HPDE6-E6E7 (cell line): Measurements from ENCODE around the gene EVI5.
A peak's percentile ranks its signal among the peaks of the same experiment; 100 is the strongest.
"Not testable (repeated sequence)": the region's sequence is repeated elsewhere in the genome, so short reads cannot be mapped to it uniquely, and the experiment has no call there.

Source experiments
- DNase-seq: peaks from one replicate; pipeline ENCODE4 v3.0.0; 2011; ENCODE audit warnings: missing footprints; ENCODE audit errors: extremely low spot score

EVI5 gene

DNA sequence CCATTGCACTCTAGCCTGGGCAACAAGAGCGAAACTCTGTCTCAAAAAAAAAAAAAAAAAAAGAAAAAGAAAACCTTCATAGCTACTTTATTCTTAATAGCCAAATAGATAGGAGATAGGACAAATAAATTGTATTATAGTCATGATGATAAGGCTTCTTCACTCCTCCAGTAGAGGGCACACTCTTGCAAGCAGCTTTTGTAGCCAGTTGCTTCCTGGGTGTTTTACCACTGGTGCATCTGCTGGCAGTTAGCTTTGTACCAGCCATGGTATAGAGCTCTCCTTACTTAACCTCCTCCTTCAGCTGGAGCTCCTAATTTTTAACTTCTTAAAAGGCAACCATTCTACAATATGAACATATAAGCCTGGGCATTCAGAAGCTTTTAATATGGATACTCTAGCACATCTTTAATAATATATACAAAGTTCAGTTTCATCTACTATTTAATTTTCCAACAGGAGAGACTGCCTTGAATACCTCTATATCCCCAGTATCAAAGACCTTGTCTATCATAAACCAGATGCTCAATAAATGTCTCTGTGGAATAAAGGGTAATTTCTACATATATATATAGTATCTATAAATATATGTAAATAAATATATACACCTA is 35.8 kb downstream of the EVI5 start:
- peak; percentile 35 for DNase-seq

DNA sequence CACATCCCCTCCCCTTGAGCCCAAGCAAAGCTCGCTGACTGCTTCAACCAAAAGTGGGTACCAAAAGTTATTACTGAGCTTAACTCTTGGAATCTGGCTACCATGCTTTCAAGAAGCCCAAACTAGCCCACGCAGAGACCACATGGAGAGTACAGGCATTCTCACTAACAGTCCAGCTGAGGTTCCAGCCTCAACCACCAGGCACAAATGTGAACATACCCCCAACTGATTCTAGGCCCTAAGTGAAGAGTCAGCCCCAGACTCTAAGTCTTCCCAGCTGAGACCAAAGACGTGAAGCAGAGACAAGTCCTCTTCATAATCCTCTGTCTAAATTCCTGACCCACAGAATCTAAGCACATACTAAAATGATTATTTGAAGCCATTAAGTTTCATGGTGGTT is 36.8 kb downstream of the EVI5 start:
- no peak for DNase-seq

DNA sequence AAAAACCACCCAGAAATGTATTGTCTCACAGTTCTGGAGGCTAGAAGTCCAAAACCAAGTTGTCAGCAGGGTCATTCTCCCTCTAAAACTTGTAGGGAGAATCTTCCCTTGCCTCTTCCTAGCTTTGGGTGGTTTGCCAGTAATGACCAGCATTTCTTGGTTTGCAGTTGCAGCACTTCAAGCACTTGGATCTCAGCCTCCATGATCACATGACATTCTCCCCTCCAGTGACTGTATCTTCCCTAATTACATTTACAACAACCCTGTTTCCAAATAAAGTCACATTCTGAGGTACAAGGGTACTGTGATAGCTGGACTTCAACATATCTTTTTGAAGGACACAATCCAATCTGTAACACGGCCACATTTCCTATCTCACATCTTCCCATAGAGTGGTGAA is 37.2 kb downstream of the EVI5 start:
- no peak for DNase-seq

DNA sequence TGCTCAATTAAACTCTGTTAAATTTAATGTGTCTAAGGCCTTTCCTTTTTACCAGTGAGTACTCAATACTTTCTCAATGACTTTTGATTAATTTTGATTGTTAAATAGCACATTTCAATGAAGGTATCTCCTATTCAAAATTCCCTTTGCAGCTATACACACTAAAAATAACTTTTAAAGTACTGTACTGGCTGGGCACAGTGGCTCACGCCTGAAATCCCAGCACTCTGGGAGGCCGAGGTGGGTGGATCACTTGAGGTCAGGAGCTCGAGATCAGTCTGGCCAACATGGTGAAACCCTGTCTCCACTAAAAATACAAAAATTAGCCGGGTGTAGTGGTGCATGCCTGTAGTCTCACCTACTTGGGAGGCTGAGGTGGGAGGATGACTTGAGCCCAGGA is 38.7 kb downstream of the EVI5 start:
- not testable (repeated sequence) for DNase-seq

DNA sequence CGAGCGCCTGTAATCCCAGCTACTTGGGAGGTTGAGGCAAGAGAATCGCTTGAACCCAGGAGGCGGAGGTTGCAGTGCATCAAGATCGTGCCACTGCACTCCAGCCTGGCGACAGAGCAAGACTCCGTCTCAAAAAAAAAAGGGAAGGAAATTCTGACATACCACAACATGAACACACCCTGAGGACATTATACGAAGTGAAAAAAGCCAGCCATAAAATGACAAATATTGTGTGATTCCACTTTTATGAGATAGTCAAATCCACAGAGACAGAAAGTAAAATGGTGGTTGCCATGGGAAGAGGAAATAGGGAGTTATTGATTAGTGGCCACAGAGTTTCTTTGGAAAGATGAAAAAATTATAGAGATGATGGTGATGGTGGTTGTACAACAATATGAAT is 41.7 kb downstream of the EVI5 start:
- no peak for DNase-seq

DNA sequence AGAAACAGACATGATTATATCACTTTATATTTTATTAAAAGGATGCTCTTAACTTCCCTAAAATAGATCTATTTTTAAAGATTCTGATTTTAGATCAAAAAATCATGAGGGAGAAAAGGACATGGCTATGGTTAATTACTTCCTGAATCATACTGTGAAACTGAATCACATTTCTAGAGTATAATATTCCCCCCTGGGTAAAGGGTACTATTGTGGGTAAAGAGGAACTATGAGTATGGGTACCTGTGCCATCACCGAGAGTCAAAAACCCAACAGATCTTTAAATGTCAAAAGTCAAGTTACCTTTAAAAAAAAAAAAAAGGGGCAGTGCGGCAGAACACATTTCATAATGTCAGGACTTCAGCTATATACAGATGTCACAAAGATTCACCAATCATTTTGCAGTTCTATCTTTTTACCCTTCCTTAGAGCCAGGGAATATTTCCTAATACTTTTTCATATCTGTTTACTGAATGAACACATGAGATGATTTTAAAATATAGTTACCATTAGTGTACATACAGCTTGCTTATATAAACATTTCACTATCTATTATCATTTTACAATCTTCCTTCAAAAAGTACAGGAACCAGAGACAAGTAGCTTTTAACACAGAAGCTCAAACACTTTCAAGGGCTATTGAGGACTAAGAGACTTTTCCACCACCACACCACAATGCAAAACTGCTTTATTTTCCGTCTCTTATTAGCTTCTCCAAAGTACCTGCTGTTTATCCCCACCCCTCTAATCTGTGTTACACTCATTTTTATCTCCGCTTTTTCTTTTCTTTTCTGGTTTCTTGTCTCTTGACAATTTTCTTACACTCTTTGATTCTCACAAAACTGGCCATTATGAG is 45.0 kb downstream of the EVI5 start:
- no peak for DNase-seq

DNA sequence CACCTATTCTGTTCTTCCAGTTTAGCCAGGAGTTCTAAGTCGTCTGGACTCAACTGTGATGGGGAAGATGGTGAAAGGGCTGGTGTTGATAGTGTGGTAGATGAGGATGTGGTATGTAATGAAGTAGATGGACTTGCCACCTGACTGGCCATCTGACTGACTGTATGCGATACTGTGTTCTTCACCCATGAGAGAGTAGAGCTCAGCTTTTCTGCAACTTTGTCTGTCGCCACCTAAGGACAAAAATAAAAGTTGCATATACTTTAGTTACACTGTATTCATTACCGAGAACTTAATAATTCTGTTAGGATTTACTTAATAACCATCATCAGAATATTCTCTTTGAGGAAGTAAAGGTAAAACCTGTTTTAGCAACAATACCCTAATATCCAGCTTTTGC is 48.5 kb downstream of the EVI5 start:
- no peak for DNase-seq

DNA sequence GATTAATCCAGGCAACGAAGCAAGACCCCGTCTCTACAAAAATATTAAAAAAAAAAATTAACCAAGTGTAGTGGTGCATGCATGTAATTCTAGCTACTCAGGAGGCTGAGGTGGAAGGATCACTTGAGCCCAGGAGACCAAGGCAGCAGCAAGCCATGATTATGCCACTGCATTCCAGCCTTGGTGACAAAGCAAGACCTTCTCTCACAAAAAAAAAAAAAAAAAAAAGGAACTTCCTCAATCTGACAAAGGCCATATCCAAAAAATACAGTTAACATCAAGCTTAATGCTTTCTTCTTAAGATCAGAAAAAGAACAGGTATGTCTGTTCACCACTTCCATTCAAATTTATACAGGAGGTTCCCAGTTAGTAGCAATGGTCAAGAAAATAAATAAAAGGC is 54.4 kb downstream of the EVI5 start:
- no peak for DNase-seq

DNA sequence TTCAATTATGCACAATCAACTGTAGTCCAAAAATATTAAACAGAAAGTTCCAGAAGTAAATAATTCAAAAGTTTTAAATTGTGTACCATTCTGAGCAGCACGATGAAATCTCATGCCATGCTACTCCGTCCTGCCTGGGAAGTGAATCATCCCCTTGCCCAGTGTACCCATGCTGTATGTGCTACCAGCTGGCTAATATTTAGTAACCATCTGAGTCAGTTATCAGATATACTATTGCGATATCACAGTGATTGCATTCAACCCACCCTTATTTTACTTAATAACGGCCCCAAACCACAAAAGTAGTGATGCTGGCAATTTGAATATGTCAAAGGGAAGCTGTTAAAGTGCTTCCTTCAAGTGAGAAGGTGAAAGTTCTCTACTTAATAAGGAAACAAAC is 56.2 kb downstream of the EVI5 start:
- no peak for DNase-seq

DNA sequence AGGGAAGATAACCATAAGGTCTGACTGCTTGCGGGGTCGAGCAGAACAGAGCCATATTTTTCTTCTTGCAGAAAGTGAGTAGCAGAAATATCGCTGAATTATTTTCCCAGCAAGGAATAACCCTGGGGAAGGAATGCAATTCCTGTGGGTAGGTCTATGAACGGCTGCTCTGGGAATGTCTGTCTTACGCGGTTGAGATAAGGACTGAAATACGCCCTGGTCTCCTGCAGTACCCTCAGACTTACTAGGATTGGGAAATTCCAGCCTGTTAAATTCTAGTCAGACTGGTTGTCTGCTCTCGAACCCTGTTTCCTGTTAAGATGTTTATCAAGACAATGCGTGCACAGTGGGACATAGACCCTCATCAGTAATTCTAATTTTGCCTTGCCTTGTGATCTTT is 61.2 kb downstream of the EVI5 start:
- DNase-seq = not testable (repeated sequence)

DNA sequence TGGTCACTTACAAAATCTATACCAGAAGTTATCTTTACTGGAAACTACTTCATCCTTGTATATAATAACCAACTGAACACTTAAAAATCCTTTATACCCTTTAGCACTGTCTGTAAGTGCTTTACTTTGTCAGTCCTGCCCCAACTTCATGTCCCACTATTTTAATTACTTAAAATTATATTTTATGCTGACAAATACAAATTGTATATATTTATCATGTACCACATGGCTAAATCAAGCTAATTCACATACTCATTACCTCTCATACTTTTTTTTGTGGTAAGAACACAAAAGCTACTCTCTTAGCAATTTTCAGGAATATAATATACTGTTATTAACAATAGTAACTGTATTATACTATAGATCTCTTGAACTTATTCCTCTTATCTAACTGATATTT is 63.0 kb downstream of the EVI5 start:
- no peak for DNase-seq

DNA sequence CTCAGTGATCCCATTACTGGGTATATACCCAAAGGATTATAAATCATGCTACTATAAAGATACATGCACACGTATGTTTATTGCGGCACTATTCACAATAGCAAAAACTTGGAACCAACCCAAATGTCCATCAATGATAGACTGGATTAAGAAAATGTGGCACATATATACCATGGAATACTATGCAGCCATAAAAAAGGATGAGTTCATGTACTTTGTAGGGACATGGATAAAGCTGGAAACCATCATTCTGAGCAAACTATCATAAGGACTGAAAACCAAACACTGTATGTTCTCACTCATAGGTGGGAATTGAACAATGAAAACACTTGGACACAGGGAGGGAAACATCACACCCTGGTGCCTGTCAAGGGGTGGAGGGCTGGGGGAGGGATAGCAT is 63.8 kb downstream of the EVI5 start:
- DNase-seq = not testable (repeated sequence)

DNA sequence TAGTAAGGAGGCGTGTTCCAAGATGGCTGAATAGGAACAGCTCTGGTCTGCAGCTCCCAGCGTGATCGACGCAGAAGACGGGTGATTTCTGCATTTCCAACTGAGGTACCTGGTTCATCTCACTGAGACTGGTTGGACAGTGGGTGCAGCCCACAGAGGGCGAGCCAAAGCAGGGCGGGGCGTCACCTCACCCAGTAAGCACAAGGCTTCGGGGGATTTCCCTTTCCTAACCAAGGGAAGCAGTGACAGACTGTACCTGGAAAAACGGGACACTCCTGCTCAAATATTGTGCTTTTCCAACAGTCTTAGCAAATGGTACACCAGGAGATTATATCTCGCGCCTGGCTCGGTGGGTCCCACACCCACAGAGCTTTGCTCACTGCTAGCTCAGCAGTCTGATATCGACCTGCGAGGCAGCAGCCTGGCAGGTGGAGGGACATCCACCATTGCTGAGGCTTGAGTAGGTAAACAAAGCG is 69.4 kb downstream of the EVI5 start:
- not testable (repeated sequence) for DNase-seq

DNA sequence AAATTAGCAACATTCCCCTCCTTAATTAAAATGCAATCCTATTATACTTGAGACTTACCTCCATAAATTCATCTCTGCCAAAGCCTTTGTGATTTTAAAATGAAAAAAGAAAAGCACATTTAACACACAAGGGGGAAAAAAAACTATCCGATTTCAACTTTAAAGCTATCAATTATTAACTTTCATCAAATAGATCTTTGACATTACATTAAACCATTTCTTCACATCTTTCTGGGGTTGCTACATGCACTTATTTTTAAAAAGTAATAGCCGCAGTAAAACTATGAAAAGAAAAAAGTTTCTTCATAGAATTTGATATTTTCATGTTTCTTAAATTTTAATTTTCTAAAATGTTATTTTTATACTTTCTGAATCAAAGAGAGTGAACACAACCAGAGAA is 71.0 kb downstream of the EVI5 start:
- no peak for DNase-seq

DNA sequence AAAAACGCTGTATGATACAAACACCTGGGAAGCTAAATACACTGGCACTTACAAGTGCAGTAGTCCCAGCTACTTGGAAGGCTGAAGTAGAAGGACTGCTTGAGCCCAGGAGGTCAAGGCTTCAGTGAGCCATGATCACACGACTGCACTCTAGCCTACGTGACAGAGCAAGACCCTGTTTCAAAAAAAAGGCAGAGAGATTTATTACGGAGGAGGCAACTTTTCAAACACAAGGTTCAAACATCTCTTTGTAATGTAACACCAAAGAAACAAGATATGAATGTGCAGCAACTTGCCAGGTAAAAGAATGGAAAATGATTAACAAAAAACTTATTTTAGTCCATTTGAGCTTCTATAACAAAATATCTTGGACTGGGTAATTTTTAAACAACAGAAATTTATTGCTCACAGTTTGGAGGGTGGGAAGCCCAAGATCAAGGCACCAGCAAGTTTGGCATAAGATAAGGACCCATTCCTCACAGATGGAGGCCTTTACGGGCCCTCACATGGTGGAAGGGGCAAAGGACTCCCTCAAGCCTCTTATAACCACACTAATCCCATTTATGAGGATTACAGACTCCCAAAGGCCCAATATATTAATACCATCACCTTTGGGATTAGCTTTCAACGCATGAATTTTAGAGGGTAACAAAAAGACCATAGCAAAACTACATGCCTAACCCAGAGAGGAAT is 73.3 kb downstream of the EVI5 start:
- no peak for DNase-seq

DNA sequence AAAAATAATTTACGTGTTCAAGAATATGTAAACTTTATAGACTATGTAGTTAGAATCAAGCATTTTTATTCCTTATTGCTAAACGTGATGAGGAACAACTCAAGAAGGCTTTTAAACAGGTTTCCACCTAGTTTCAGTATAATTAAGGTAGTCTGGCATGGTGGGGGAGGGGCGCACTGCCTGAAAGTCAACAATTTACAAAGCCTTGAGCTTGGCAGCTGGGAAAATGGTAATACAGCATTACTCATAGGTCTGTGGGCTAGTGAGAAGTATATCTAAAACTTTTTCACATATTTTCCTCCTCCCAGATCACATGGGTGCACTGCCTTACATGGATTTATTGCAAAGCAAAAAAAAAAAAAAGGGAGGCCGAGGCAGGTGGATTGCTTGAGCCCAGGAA is 75.2 kb downstream of the EVI5 start:
- DNase-seq = peak; percentile 29

DNA sequence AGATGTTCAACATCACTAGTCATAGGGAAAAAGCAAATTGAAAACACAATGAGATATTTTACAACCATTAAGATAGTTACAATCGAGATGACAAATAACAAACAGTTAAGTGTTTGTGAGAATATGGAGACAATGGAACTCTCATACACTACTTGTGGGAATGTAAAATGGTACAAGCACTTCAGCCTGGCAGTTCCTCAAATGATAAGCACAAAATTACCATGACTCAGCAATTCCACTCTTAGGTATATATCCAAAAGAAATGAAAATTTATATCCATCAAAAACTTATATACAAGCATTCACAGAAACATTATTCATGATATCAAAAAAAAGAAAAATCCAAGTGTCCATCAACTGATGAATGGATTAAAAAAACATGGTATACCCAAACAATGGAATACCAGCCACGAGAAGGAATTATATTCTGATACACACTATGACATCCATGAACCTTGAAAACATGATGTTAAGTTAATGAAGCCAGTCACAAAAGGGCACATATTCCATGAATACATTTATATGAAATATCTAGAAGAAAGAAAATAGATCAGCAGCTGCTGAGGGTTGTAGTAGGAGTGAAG is 76.4 kb downstream of the EVI5 start:
- no peak for DNase-seq

DNA sequence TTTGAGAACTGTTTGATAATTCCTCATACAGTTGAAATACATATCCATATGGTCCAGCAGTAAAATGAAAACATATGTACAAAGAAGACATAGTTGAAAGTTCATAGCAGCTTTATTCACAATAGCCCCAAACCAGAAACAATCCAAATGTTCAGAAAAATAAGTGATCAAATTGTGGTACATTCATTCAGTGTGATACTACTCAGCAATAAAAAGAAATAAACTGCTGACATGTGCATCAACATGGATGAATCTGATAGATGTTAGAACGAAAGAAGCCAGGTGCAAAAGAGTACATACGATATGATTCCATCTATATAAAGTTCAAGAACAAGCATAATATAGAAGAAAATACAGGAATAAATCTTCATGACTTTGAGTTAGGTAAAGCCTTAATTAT is 77.2 kb downstream of the EVI5 start:
- no peak for DNase-seq

DNA sequence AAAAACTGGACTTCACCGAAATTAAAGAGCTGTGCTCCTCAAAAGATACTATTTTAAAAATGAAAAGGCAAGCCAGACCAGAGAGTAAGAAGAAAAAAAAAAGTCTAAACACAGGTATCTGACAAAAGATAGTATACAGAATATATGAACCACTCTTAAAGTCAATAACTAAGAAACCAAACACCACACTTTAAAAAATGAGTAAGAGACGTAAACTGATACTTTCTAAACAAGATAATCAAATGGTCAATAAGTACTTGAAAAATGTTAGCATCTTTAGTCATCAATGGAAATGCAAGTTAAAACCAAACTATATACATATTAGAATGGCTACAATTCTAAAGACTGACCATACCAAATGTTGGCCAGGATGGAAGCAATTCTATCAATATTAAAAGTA is 77.6 kb downstream of the EVI5 start:
- DNase-seq = no peak

DNA sequence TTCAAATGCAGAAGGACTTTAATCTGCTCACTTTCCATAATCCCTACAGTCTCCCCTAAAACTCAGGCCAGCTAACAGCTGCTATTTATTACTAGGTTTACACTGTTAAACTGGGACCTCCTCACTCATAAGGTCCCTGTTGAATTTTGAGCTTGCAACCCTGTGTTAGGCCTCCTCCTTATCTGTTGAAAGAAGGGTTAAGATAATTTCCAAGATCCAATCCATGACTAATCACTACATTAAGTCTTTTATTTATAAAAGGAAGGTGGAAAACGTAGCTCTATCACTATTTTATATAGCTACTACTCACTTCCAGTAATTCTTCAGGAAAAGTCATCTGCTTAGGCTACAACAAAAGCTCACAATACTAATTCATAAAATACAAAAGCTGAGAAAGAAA is 79.5 kb downstream of the EVI5 start:
- no peak for DNase-seq

DNA sequence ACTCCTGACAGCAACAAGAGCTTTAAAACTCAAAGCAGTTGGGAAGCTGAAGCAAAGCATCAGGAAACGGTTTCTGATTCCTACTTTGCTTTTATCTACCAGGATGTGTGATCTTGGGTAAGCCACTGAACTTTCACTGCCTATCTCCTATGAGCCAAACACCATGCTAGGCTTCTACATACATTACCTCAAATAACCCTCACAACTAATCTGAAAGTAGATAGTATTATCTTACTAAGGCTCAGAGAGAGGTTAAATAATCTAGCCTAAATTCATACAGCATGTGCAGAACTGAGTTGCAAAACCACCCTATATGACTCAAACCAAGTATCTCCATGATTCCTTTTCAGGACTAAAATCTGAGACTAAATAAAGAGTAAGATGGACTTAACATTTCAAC is 83.8 kb downstream of the EVI5 start:
- DNase-seq = no peak

DNA sequence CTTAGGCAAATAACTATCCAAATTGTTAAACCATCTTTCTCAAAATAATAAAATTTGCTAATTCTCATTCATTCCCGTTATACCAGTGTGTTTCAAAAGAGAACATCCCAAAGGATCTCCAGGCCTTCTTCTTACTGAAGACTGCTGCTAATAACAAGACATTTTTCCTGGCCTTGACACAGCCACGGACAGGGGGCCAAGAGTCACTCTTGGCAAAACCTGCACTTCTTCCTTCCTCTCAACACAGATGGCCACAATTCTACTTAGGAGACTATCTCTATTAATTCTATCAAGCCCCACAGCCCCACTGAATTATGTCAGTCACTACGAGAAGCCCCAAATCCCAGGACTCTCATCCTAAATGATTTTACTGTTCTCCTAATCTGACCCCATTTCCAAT is 86.0 kb downstream of the EVI5 start:
- no peak for DNase-seq

DNA sequence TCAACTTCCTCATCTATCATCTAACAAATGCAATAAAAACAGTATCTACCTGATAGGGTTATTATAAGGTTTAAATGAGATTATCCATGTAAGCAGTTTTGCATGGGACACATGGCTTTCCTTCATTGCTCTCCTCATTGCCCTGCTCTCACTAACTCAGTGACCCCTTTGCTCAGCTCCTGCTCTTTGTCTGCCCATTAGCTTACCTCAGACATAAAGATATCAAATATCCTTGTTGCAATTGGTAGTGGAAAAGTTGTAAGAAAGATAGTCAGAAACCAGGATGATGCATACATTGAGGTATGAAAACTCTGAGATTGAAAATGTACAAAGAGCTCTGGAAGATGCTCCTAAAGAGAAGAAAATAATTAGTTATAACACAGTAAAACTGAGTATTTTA is 89.8 kb downstream of the EVI5 start:
- DNase-seq = no peak
